Smooth muscle cell of the brain vasculature (primary cell): ENCODE results near the gene SNPH.
"Not testable (repeated sequence)": the region's sequence is repeated elsewhere in the genome, so short reads cannot be mapped to it uniquely, and the experiment has no call there.

ENCODE experiments used
- DNase-seq: peaks from one replicate; pipeline ENCODE4 v3.0.0-alpha.2; 2012; ENCODE audit warnings: low read depth, low spot score

SNPH gene

DNA sequence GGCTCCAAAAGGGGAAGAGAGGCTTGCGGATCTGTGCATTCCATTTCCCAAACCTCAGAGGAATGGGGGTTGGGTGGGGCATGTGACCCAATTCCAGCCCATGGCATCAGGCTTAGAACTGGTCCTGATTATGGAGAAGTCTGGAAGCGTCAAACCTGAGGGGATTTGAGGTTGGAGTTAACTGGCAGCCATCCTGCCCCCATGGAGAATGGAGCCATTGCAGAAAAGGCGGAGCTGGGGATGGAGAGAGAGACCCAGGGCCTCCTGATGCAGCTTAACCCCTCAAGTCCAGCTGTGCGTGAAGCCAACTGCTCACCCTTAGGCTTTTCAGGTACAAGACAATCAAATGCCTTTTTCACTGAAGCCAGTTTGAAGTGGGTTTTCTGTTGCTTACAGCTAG is 72.7 kb downstream of the SNPH start:
- DNase-seq, result no peak

DNA sequence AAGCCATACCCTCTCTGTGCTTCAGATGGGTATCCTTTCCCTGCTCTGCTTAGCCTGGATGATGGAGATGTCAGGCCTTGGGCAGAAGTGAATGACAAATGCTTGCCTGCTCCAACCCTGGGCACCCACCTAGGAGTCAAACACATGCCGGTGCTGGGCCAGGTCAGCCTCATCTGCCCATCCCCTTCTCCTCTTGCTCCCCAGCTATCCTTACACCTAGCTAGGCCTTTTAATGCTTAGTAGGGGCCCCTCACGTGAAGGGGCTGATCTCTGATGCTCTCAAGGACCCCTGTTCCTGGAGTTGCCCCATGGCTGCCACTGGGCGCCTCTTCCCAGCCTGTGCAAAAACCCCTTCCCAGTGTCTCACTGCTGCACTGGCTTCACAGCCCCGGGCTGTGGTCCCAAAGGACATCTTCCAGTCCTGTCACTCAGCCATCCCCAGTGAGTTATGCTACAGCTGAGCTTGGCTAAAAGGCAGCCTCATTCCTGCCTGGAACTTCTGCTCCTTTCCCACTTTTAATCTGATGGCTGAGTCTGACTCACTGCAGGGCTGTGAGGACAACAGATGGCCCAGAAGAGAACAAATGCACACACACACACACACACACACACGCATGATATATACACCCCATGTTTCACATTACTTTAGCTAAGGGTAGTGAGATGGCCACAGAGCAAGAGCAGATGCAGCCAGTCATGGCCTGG is 75.6 kb downstream of the SNPH start:
- no peak for DNase-seq

DNA sequence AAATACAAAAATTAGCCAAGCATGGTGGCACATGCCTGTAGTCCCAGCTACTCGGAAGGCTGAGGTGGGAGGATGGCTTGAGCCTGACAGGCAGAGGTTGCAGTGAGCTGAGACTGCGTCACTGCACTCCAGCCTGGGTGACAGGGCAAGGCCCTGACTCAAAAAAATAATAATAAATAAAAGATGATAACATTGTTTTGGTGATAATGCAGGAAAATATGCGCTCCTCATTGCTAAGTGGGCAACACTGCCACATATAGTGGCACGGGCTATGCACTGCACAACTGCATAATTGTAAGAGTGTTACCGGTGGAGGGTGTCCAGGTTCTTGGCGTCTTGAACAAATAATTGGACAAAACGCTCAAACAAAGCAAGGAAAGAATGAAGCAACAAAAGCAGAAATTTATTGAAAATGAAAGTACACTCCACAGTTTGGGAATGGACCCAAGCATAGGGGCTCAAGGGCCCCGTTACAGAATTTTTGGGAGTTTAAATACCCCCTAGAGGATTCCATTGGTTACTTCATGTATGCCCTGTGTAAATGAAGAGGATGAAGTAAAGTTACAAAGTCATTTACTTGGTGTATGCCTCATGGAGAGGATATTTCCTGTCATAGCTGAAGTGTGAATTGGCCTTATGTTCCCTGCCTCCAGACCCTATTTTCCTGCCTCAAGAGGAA is 77.5 kb downstream of the SNPH start:
- not testable (repeated sequence) for DNase-seq

- DNase-seq, result no peak
These were observed 79.1 kb downstream of the SNPH start for GRCh38 chr20:1345030-1345755.

GRCh38 chr20:1345756-1346093 is 79.6 kb downstream of the SNPH start:
- DNase-seq, result no peak

GRCh38 chr20:1346315-1346969 is 80.3 kb downstream of the SNPH start:
- no peak for DNase-seq

DNA sequence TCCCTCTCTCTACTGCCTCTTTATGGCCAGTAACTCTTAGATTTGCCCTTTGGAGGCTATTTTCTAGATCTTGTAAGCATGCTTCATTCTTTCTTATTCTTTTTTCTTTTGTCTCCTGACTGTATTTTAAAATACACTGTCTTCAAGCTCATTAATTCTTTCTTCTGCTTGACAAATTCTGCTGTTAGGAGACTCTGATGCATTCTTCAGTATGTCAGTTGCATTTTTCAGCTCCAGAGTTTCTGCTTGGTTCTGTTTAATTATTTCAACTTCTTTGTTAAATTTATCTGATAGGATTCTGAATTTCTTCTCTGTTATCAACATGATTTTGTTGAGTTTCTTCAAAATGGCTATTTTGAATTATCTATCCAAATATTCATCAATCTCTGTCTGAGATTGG is 87.9 kb downstream of the SNPH start:
- DNase-seq, result no peak

- no peak for DNase-seq
These were observed 92.0 kb downstream of the SNPH start for GRCh38 chr20:1357921-1358671.
